Esophagus (tissue), 2 donors: ENCODE measurements around the gene MSI2. TPM values are rescaled to one million over a fixed set of nuclear protein-coding genes. Genes with fewer than 3 reads are reported as not detected.

Source experiments
- H3K27ac ChIP-seq, 2 donors: one replicate each; pipeline ENCODE4 v1.5.1; 2013; ENCODE audit warnings: low read depth in 2 of 2, mild to moderate bottlenecking in 2 of 2, inconsistent platforms in 1 of 2, low read length in 1 of 2, moderate library complexity in 1 of 2
- H3K27me3 ChIP-seq, 2 donors: one replicate each; pipeline ENCODE4 v1.6.1; 2013; ENCODE audit warnings: low read length in 2 of 2, control low read depth in 1 of 2, mild to moderate bottlenecking in 1 of 2; ENCODE audit not compliant: insufficient read depth in 2 of 2, control insufficient read depth in 1 of 2
- H3K36me3 ChIP-seq, 2 donors: one replicate each; pipeline ENCODE4 v1.6.1; 2013; ENCODE audit warnings: low read length in 1 of 2; ENCODE audit not compliant: control insufficient read depth in 2 of 2, insufficient read depth in 2 of 2
- H3K4me1 ChIP-seq, 2 donors: one replicate each; pipeline ENCODE4 v1.6.1; 2013; ENCODE audit warnings: low read length in 1 of 2; ENCODE audit not compliant: control insufficient read depth in 2 of 2, insufficient read depth in 2 of 2
- H3K4me3 ChIP-seq, 2 donors: one replicate each; pipeline ENCODE4 v1.5.1; 2013; ENCODE audit warnings: low read length in 2 of 2, mild to moderate bottlenecking in 2 of 2, low read depth in 1 of 2, moderate library complexity in 1 of 2
- H3K9me3 ChIP-seq, 2 donors: one replicate each; pipeline ENCODE4 v1.6.1; 2013; ENCODE audit warnings: mild to moderate bottlenecking in 2 of 2, low read depth in 1 of 2, low read length in 1 of 2, moderate library complexity in 1 of 2; ENCODE audit not compliant: control insufficient read depth in 2 of 2, insufficient read depth in 1 of 2
- WGBS, 2 donors: extraction: QIAGEN DNeasy Blood & Tissue Kit; methylation state at CpG; one replicate each; pipeline ENCODE4 v1.1.7; 2013; 5-methylcytosine and 5-hydroxymethylcytosine counted together
- polyA plus RNA-seq, 2 donors: library from polyadenylated mRNA; stranded (reverse); fragments of 200-250 nt; gene quantifications; one replicate each; pipeline ENCODE4 v1.2.3, GENCODE V29; 2013
- donor health status: healthy with polysubstance abuse.
- donor health status: Bipolar disorder and iron deficiency.

Gene MSI2
- polyA plus RNA-seq, 2 donors = 7.8 to 8.2 TPM

DNA sequence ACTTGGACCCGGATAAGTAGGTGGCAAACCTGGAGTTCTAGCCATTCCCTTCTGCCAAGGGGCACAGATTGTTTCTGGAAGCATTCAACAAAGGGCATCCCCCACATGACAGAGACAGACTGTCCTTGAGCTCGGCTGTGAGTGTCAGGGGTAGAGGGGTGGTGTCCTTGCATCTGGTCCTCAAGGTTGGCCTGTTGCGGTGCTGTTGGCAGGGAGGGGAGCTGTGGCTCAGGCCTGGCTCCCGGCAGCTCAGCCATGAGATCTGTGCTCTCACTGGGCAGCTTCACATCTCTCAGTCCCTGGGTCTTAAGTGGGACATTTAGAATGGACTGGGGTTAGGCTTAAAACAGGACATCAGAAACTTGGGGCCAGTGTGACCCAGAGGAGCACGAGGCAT lies 468.4 kb downstream of the MSI2 start:
- Histone ChIP-seq H3K27me3 (no peaks in the 10 kb centered on the region), H3K9me3 (no peaks in the 10 kb centered on the region), H3K36me3 (no peaks in the 10 kb centered on the region), H3K4me1 (no peaks in the 10 kb centered on the region), H3K4me3 (no peak overlapping the region), H3K27ac (no peak overlapping the region)
- 94% methylated on average over 5 of the region's 5 CpGs for WGBS, 2 donors

DNA sequence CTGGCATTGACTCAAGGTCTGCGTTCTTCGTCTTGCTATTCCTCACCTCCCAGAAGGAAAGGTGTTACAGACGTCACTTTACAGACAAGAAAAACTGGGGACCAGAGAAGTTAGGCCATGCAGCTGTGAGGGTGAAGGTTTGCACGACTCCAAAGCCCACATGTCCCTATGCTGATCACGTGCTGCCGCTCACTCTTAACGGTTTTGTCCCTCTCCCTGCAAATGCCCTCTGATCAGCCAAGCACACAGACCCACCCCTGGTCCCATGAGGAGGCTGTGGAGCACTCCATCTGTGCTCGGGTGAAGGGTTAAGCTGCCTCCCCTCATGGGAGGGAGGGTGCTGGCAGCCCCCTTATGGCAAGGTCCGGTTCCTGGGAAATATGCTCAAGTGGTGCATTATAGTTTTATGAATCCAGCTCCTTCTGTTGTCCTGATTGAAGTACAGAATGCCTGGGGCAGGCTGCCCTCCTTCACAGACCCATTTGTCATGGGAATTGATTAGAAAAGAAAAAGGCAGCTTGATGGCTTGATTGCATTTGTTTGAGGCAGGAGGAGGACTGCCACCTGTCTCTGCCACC lies 470.0 kb downstream of the MSI2 start:
- Histone ChIP-seq H3K4me3 (no peak overlapping the region), H3K36me3 (no peaks in the 10 kb centered on the region), H3K9me3 (no peaks in the 10 kb centered on the region), H3K27me3 (no peaks in the 10 kb centered on the region), H3K27ac (no peak overlapping the region), H3K4me1 (no peaks in the 10 kb centered on the region)
- 80 to 85% methylated on average over 9 of the region's 9 CpGs for WGBS, 2 donors

DNA sequence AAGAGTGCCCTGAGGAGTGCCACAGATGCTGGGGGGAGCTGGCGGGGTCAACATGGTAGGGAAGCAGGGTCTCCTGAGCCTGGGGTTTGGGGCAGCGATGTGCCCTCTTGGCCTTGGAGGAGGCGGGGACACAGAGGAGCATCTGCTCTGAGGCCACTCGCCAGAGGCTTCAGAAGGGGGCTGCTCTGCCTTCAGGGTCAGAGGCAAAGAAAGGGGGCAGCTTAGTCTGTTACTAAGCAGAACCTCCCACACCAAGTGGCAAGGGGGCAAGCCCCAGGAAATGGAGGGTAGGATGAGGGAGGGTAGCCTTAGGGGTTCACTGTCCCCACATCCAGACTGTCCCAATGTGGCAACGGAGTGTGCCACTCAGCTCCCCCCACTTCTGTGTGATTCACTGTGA lies 470.5 kb downstream of the MSI2 start:
- WGBS, 2 donors = 89 to 91% methylated on average over 5 of the region's 5 CpGs

DNA sequence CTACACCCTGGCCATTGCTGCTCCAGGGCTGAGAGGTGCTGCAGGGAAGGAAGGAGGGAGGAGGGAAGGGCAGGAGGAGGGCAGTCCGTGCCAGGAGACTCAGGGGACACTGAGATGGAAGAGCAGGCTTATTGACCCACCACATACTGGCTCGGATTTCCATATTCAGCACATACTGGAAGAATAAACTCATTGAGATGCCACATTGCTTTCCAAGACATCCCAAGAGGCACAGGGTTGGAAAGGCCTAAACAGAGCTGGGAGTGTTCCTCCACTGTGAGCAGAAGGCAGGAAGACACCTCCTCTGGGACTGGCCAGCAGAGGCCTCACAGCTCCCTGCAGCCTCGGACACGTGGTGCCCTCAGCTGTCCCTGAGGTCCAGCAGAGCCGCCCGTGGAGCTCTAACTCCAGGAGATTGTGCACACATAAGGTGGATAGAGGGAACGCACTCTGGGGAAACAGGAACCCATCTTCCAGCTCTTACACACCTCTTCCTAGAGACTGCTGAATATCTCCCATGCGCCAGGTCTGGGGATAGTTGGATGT lies 471.4 kb downstream of the MSI2 start:
- no peaks in the 10 kb centered on the region for H3K4me1 ChIP-seq
- no peaks in the 10 kb centered on the region for H3K27me3 ChIP-seq
- 77 to 84% methylated on average over 8 of the region's 8 CpGs for WGBS, 2 donors
- H3K27ac ChIP-seq = no peak overlapping the region
- H3K9me3 ChIP-seq = no peaks in the 10 kb centered on the region
- no peaks in the 10 kb centered on the region for H3K36me3 ChIP-seq
- no peak overlapping the region for H3K4me3 ChIP-seq

More for the DNA sequence above, 470.5 kb downstream of the MSI2 start:
- no peaks in the 10 kb centered on the region for H3K27me3 ChIP-seq
- H3K36me3 ChIP-seq = no peaks in the 10 kb centered on the region
- no peak overlapping the region for H3K27ac ChIP-seq
- H3K4me3 ChIP-seq = no peak overlapping the region
- no peaks in the 10 kb centered on the region for H3K9me3 ChIP-seq
- H3K4me1 ChIP-seq = no peaks in the 10 kb centered on the region

DNA sequence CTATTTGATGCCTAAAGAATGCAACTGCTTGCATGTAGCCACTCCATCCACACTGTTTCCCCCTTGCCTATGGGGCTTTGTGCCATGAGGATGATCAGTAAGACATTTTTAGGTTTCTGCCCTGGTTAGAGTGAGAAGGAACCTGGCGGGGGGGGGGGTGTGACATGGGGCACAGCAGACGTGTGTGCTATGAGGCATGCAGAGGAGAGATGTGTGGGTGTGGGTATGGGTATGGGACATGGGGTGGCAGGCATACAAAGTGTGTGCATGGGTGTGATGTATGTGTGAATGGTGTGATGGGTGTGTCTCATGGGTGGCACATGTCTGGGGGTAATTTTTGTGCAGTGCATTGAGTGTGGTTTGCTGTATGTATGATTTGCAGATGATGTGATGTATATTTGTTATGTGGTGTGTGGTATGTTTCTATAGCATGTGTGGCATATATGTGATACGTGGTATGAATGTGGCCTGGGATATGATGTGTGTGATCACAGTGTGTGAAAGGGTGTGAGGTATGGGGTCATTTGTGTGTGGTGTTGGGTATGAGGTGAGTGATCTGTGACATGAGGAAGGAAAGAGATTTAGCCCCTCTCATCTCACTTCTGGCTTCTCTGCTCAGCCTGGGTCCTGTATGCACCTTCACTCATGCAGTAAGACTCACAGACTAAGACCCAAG lies 473.8 kb downstream of the MSI2 start:
- 87 to 91% methylated on average over 3 of the region's 3 CpGs for WGBS, 2 donors

DNA sequence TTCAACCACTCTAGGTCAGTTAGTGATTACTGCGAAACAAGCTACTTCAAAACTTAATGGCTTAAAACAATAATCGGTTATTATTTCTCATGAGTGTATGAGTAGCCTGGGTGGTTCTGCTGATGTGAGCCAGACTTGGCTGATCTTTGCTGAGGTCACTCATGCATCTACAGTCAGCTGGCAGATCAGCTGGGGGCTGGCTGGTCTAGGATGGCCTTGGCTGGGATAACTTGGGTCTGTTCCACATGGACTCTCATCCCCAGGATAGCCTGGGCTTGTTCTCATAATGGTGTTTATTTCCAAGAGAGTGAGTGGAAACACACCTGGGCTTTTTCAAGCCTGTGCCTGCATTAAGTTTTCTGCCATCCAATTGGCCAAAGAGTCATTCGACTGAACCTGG lies 475.7 kb downstream of the MSI2 start:
- Histone ChIP-seq H3K36me3 (no peaks in the 10 kb centered on the region), H3K27me3 (no peaks in the 10 kb centered on the region), H3K27ac (no peak overlapping the region), H3K4me1 (no peaks in the 10 kb centered on the region), H3K9me3 (no peaks in the 10 kb centered on the region), H3K4me3 (no peak overlapping the region)
- 52 to 60% methylated on average over 3 of the region's 3 CpGs for whole genome bisulfite sequencing, 2 donors

More for the DNA sequence above, 473.8 kb downstream of the MSI2 start:
- Histone ChIP-seq H3K36me3 (no peaks in the 10 kb centered on the region), H3K27ac (no peak overlapping the region), H3K9me3 (no peaks in the 10 kb centered on the region), H3K27me3 (no peaks in the 10 kb centered on the region), H3K4me3 (no peak overlapping the region), H3K4me1 (no peaks in the 10 kb centered on the region)

DNA sequence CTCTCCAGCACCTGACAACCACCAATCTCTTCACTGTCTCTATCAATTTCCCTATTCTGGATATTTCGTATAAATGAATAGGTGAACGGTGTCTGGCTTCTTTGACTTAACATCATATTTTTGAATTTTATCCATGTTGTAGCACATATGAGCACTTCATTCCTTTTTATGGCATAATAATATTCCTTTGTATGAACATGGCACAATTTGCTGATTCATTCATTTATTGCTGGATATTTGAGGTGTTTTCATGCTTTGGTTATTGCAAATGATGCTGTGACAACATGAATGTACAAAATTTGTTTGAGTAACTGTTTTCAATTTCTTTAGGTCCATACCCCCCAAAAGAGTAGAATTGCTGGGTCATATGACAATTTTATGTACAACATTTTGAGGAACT lies 476.8 kb downstream of the MSI2 start:
- H3K36me3 ChIP-seq = no peaks in the 10 kb centered on the region
- H3K4me3 ChIP-seq = no peak overlapping the region
- H3K4me1 ChIP-seq = no peaks in the 10 kb centered on the region
- H3K9me3 ChIP-seq = no peaks in the 10 kb centered on the region
- H3K27me3 ChIP-seq = no peaks in the 10 kb centered on the region
- H3K27ac ChIP-seq = no peak overlapping the region
- 98 to 100% methylated on average over 2 of the region's 2 CpGs for WGBS, 2 donors

Other genes with a start within 250 kb of the MSI2 start
- gene AKAP1, start 171.3 kb upstream of the MSI2 start, polyA plus RNA-seq = 10 to 100 TPM; 15.1 to 27.8 TPM